ENCODE results near the gene NCEH1. TPM values are rescaled to one million over a fixed set of nuclear protein-coding genes. Genes with fewer than 3 reads are reported as not detected.

NCEH1 gene
- total and polyA plus RNA-seq, 2 of the 4 experiments (the other 2 are of a cell fraction): 22.3 to 23.3 TPM

GRCh38 chr3:172659246-172660002, 51.4 kb downstream of the NCEH1 start:
- POLR2A ChIA-PET (ENCODE audit: unreplicated experiment): no interaction called here
- H2BK20ac ChIP-seq (ENCODE audit: low read depth, low read length): peak overlapping the region; percentile 16; the same call in 1 of the 2 replicates
- in situ Hi-C loops (cut with MboI; ENCODE audit: low sequenced_read_pairs): loop anchor here (10.0 kb wide), 1 partner anchor 295 kb away; no protein-coding TSS in a partner anchor

More at GRCh38 chr3:172659246-172660002, 51.4 kb downstream of the NCEH1 start:
- H3K4me1 ChIP-seq (ENCODE audit: control insufficient read depth, insufficient read depth, low read length): peaks cover 13% of the 10 kb centered on the region
- peak; percentile 67 for ATAC-seq (ENCODE audit: low read depth)
- no peak overlapping the region for H3K4me3 ChIP-seq (ENCODE audit: insufficient read depth, low read depth, low read length)
- H3K27ac ChIP-seq (ENCODE audit: insufficient read depth, low read length): peak overlapping the region; percentile 69
- peak overlapping the region; percentile 1; the same call in 1 of the 2 replicates for H3K23ac ChIP-seq (ENCODE audit: low read depth, low read length)
- no peaks in the 10 kb centered on the region for H3K36me3 ChIP-seq (ENCODE audit: control insufficient read depth, insufficient read depth, low read length)
- CTCF ChIA-PET: interaction anchor here (0.6 to 1.6 kb wide), 2 partner anchors 9 to 767 kb away, joined by 3 to 5 read pairs; no protein-coding TSS in a partner anchor
- H2BK120ac ChIP-seq (ENCODE audit: low read depth, low read length): peak overlapping the region; percentile 33
- no peak for TF ChIP-seq MXI1 (IDR thresholded peaks at IDR 0.05; ENCODE audit: borderline replicate concordance, low read depth, low read length)
- TF ChIP-seq CTCF (conservative IDR thresholded peaks at IDR 0.05; ENCODE audit: low read depth, low read length): no peak
- no peak for TF ChIP-seq RFX5 (IDR thresholded peaks at IDR 0.05; ENCODE audit: low read depth, low read length)
- peak overlapping the region; percentile 30 for H4K91ac ChIP-seq (ENCODE audit: insufficient read depth, low read depth, low read length)
- H3K79me1 ChIP-seq (ENCODE audit: low read depth in 1 of 2, low read length in 2 of 2): peaks cover 28 to 35% of the 10 kb centered on the region in 2 experiments
- WGBS, 2 experiments (ENCODE audit: extremely low coverage in 2 of 2, insufficient read length in 1 of 2): 41% methylated on average over 3 of the region's 3 CpGs; no CpG with 5 or more reads in 1 of the 2 experiments
- no peak for DNase-seq
- dilution Hi-C loops (cut with HindIII; ENCODE audit: low sequenced_read_pairs, unreplicated experiment) (no loop called here), intact Hi-C loops (cut with micrococcal nuclease) (no loop called here)
- H3K14ac ChIP-seq (replicated peaks; ENCODE audit: low read depth, low read length): peak overlapping the region; percentile 2
- no peaks in the 10 kb centered on the region for H3K9me1 ChIP-seq (ENCODE audit: insufficient read depth, low read length)
- H2AK9ac ChIP-seq (replicated peaks; ENCODE audit: low read depth, low read length, poor library complexity): no peak overlapping the region
- H2BK15ac ChIP-seq (ENCODE audit: low read depth, low read length): 0 out of 3 replicates have a peak overlapping the region, but pooled peaks have one; percentile 34
- peak overlapping the region; percentile 89 for H3K18ac ChIP-seq (ENCODE audit: low read depth, low read length)
- no peak overlapping the region for H3K56ac ChIP-seq (ENCODE audit: extremely low read depth, insufficient read depth, low read length)
- peak overlapping the region; percentile 37 for H3K4me2 ChIP-seq (ENCODE audit: low read depth, low read length)
- no TSS peak for BruUV-seq (replicated peaks)
- H2AFZ ChIP-seq (replicated peaks; ENCODE audit: low read length, poor library complexity): no peak overlapping the region
- H4K8ac ChIP-seq (ENCODE audit: low read depth in 2 of 2, low read length in 2 of 2): peak overlapping the region; percentile 32 to 47; a peak in 3 of 4 replicates
- H3K27me3 ChIP-seq (ENCODE audit: control insufficient read depth, insufficient read depth, low read length): no peaks in the 10 kb centered on the region
- H3K4ac ChIP-seq (ENCODE audit: low read depth, low read length): peak overlapping the region; percentile 16
- no peak overlapping the region; the same call in 1 of the 2 replicates for H2AK5ac ChIP-seq (ENCODE audit: low read depth, low read length)
- H4K5ac ChIP-seq (ENCODE audit: low read depth, low read length): peak overlapping the region; percentile 65; the same call in 1 of the 2 replicates
- H4K20me1 ChIP-seq (ENCODE audit: insufficient read depth, low read length): no peaks in the 10 kb centered on the region
- H2BK5ac ChIP-seq (ENCODE audit: low read depth, low read length, poor library complexity, severe bottlenecking): peak overlapping the region; percentile 56
- peak overlapping the region; percentile 11; the same call in 1 of the 2 replicates for H3K9ac ChIP-seq (ENCODE audit: low read depth, low read length)
- no peaks in the 10 kb centered on the region for H3K9me3 ChIP-seq (ENCODE audit: control insufficient read depth, insufficient read depth, low read length)

All from IMR-90 (cell line).